ENCODE measurements around the gene FGGY.

- no peak for TF ChIP-seq EZH2 (IDR thresholded peaks at IDR 0.05; ENCODE audit: borderline replicate concordance, insufficient read depth, low read depth, low read length, poor library complexity, severe bottlenecking)
- no peak for TF ChIP-seq CTCF (IDR thresholded peaks at IDR 0.05)
These were observed 100.4 kb downstream of the FGGY start for GRCh38 chr1:59397139-59397858.
